Testis (tissue), 3 donors: ENCODE results near the gene SERPINB8. TPM values are rescaled to one million over a fixed set of nuclear protein-coding genes. Genes with fewer than 3 reads are reported as not detected.

Experiments used
- DNase-seq: peaks from one replicate; pipeline ENCODE4 v3.0.0-alpha.2; 2019
- H3K27ac ChIP-seq, 2 donors: fragments of 200-600 bp; sonication (generic); one replicate each; pipeline ENCODE4 v1.5.1; 2019
- H3K27me3 ChIP-seq: fragments of 200-600 bp; sonication (generic); one replicate; pipeline ENCODE4 v1.5.1; 2019
- H3K36me3 ChIP-seq: fragments of 200-600 bp; sonication (generic); one replicate; pipeline ENCODE4 v1.5.1; 2017; ENCODE audit warnings: low read depth; ENCODE audit errors: missing control alignments
- H3K4me1 ChIP-seq: fragments of 200-600 bp; sonication (generic); one replicate; pipeline ENCODE4 v1.5.1; 2019
- H3K4me3 ChIP-seq, 2 donors: fragments of 200-600 bp; sonication (generic); one replicate each; pipeline ENCODE4 v1.5.1; 2017 to 2019
- H3K9me3 ChIP-seq: fragments of 200-600 bp; sonication (generic); one replicate; pipeline ENCODE4 v1.5.1; 2017
- POLR2A ChIP-seq: fragments of 450-650 bp; IDR thresholded peaks from one replicate; pipeline ENCODE4 v1.6.1; 2017; ENCODE audit warnings: antibody characterized with exemption, mild to moderate bottlenecking, moderate library complexity
- WGBS, 2 donors: methylation state at CpG; one replicate each; pipeline ENCODE4 v1.1.5; 2018; 5-methylcytosine and 5-hydroxymethylcytosine counted together
- intact Hi-C: fragments of 100-400 bp; cut with DNase I; formaldehyde crosslinking; loops from one replicate; pipeline ENCODE4 v1.15.1; 2023; ENCODE audit warnings: low total_unique reads
- polyA plus RNA-seq: library from polyadenylated mRNA; stranded (reverse); fragments of 350-450 nt; fragmentation: Illumina TruSeq; extraction: RNeasy Lipid Tissue Mini Kit (QIAGEN cat#74804); gene quantifications from one replicate; pipeline ENCODE4 v1.2.3, GENCODE V29; 2014; ENCODE audit warnings: low read depth, low replicate concordance; ENCODE audit not compliant: insufficient read depth
- total RNA-seq, 2 donors: library from RNA; depleted of rRNA; stranded (reverse); fragments of >200 nt; gene quantifications; one replicate each; pipeline ENCODE4 v1.2.3, GENCODE V29; 2016
- TF ChIP-seq, protein P1 (sequence below), 3 experiments: fragments of 450-650 bp in 2 of 3; fragments of 200-600 bp in 1 of 3; sonication (generic) in 1 of 3; IDR thresholded peaks; one replicate each; pipeline ENCODE4 v1.5.1; 2016 to 2019; ENCODE audit warnings: antibody characterized with exemption in 3 of 3, mild to moderate bottlenecking in 2 of 3, moderate library complexity in 1 of 3

Gene SERPINB8
- total and polyA plus RNA-seq, 3 donors from 2014 or later, result 4.9 to 7.2 (median 5.0) TPM

DNA sequence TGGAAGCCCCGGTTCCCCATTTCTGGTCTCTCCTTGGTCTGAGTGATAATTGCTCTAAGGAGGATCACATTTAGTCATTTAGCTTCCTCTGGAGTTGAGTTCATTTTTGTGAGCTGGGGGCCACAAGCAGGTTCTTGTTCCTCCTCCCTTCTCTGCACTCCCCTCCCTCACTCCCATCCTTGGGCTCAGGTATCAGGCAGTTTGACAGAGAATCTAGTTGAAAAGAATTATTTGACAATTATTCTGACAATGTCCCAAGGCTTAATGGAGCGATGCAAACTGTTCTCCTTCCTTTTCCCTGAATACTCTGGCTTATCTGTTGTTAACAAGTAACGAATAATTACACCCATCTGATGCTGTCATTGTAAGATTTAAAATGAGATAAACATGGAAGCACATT is 61.5 kb downstream of the SERPINB8 start:
- 91 to 92% methylated on average over 3 of the region's 3 CpGs for WGBS, 2 donors
- Histone ChIP-seq H3K4me3 (no peak overlapping the region), H3K4me1 (no peaks in the 10 kb centered on the region), H3K27ac (no peak overlapping the region), H3K9me3 (no peaks in the 10 kb centered on the region), H3K27me3 (no peaks in the 10 kb centered on the region), H3K36me3 (no peaks in the 10 kb centered on the region)
- intact Hi-C loops, result no loop called here
- DNase-seq, result no peak
- no peak for TF ChIP-seq POLR2A
- TF ChIP-seq, protein P1, sequence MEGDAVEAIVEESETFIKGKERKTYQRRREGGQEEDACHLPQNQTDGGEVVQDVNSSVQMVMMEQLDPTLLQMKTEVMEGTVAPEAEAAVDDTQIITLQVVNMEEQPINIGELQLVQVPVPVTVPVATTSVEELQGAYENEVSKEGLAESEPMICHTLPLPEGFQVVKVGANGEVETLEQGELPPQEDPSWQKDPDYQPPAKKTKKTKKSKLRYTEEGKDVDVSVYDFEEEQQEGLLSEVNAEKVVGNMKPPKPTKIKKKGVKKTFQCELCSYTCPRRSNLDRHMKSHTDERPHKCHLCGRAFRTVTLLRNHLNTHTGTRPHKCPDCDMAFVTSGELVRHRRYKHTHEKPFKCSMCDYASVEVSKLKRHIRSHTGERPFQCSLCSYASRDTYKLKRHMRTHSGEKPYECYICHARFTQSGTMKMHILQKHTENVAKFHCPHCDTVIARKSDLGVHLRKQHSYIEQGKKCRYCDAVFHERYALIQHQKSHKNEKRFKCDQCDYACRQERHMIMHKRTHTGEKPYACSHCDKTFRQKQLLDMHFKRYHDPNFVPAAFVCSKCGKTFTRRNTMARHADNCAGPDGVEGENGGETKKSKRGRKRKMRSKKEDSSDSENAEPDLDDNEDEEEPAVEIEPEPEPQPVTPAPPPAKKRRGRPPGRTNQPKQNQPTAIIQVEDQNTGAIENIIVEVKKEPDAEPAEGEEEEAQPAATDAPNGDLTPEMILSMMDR (IDR thresholded peaks at IDR 0.05), result no peak

DNA sequence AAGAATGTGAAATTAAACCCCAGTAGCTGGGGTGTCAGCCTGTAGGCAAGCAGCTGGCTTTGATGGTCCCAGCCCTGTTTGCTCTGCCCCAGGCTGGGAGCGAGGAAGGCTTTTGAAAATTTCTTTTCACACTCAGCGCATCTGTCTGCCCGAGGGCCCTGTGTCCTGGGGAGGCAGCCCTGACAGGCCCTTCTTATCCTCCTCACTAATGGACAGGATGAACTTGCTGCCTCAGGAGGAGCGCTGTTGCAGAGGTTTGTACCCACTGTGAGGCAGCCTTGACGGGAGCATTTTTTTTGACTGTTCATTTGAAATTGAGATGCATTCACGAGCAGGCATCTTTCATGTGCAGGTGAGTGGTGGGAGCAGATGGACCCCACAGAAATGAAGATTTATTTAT is 62.4 kb downstream of the SERPINB8 start:
- H3K9me3 ChIP-seq, result no peaks in the 10 kb centered on the region
- no peak overlapping the region for H3K4me3 ChIP-seq
- intact Hi-C loops, result no loop called here
- H3K36me3 ChIP-seq, result no peaks in the 10 kb centered on the region
- no peak overlapping the region for H3K27ac ChIP-seq
- no peak for TF ChIP-seq POLR2A
- TF ChIP-seq, protein P1 (IDR thresholded peaks at IDR 0.05), result no peak
- no peaks in the 10 kb centered on the region for H3K27me3 ChIP-seq
- no peaks in the 10 kb centered on the region for H3K4me1 ChIP-seq
- WGBS, 2 donors, result 78 to 83% methylated on average over 6 of the region's 6 CpGs
- DNase-seq, result no peak

DNA sequence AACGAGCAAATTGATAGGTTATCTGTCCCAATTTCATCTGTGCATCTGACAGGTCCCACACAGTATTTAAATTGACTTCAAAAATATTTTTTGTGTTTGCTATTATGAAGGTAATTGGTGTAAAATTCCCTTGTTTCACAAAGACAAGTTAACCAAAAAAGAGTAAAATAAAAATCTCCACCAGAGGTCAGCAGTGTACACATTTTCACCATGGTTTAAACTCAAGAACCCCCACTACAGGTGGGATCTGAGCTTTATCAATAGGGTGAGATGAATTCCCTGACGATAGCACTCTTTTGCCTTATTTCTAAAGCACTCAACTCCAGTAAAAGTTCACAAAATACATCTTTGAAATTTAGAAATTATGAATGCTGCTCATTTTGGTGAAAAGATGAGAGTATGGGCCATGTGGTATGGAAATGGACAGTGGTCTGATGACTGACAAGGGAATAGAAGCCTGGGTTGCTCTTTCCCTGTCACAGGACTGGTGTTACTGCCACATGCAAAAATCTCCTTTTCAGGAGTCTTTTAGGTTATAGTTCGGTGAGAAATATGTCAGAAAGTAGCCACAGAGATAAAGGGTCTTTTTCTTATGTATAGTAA is 68.0 kb downstream of the SERPINB8 start:
- no peaks in the 10 kb centered on the region for H3K9me3 ChIP-seq
- DNase-seq, result no peak
- H3K4me1 ChIP-seq, result no peaks in the 10 kb centered on the region
- no peaks in the 10 kb centered on the region for H3K27me3 ChIP-seq
- intact Hi-C loops, result no loop called here
- no peaks in the 10 kb centered on the region for H3K36me3 ChIP-seq
- no peak overlapping the region for H3K27ac ChIP-seq
- TF ChIP-seq POLR2A, result no peak
- TF ChIP-seq, protein P1 (IDR thresholded peaks at IDR 0.05), result peak in 2 of 3 experiments; percentile 20 to 39
- no peak overlapping the region for H3K4me3 ChIP-seq
- 36 to 41% methylated on average over 3 of the region's 3 CpGs for WGBS, 2 donors

Other genes starting within 250 kb of the SERPINB8 start
- under 1 TPM in 1 of 2 donors, not detected in 1; 0.25 TPM for gene SERPINB7, start 194.7 kb upstream of the SERPINB8 start, total RNA-seq
- gene SERPINB7, start 194.7 kb upstream of the SERPINB8 start, polyA plus RNA-seq, result 0.16 TPM
- gene SERPINB2, start 82.4 kb upstream of the SERPINB8 start, total RNA-seq, result not detected
- gene SERPINB2, start 82.4 kb upstream of the SERPINB8 start, polyA plus RNA-seq, result not detected
- not detected for gene SERPINB10, start 62.1 kb upstream of the SERPINB8 start, total RNA-seq
- not detected for gene SERPINB10, start 62.1 kb upstream of the SERPINB8 start, polyA plus RNA-seq
- gene HMSD, start 20.8 kb upstream of the SERPINB8 start, total RNA-seq, result under 1 TPM; 0.19 to 0.39 TPM
- 0.53 TPM for gene HMSD, start 20.8 kb upstream of the SERPINB8 start, polyA plus RNA-seq
- not detected for gene LINC00305, start 179.0 kb downstream of the SERPINB8 start, total RNA-seq
- 13.2 TPM for gene LINC00305, start 179.0 kb downstream of the SERPINB8 start, polyA plus RNA-seq